Type B pancreatic cell (in vitro differentiated cells): Measurements from ENCODE around the gene GINS1. TPM values are rescaled to one million over a fixed set of nuclear protein-coding genes. Genes with fewer than 3 reads are reported as not detected.

Source experiments
- DNase-seq: peaks from one replicate; pipeline ENCODE4 v3.0.0; 2021; ENCODE audit warnings: mixed read lengths; ENCODE audit not compliant: unreplicated experiment; ENCODE audit errors: extremely low spot score
- H3K27ac Mint-ChIP-seq: 2 replicates; pipeline ENCODE4 v1.8.0; 2021; ENCODE audit warnings: mild to moderate bottlenecking, mixed read lengths
- H3K27me3 Mint-ChIP-seq: 2 replicates; pipeline ENCODE4 v1.8.0; 2021; ENCODE audit warnings: mixed read lengths
- H3K36me3 Mint-ChIP-seq: 2 replicates; pipeline ENCODE4 v1.8.0; 2021; ENCODE audit warnings: mixed read lengths
- H3K4me1 Mint-ChIP-seq: one replicate; pipeline ENCODE4 v1.8.0; 2021; ENCODE audit warnings: mixed read lengths; ENCODE audit not compliant: unreplicated experiment
- H3K4me3 Mint-ChIP-seq: 2 replicates; pipeline ENCODE4 v1.8.0; 2021; ENCODE audit warnings: mild to moderate bottlenecking, mixed read lengths
- H3K9me3 Mint-ChIP-seq: 2 replicates; pipeline ENCODE4 v1.8.0; 2021; ENCODE audit warnings: mixed read lengths
- total RNA-seq: library from RNA; stranded (reverse); gene quantifications from 2 replicates; pipeline ENCODE4 v1.2.1, GENCODE V29; 2021; ENCODE audit warnings: low replicate concordance
- TF ChIP-seq, protein P1 (sequence below): fragments of 200-600 bp; sonication (generic); conservative IDR thresholded peaks from 2 replicates; pipeline ENCODE4 v1.5.0; 2021; ENCODE audit warnings: antibody characterized with exemption, mild to moderate bottlenecking

GINS1 gene
- total RNA-seq, 1 donor from 2014 or later = 30.2 TPM

- H3K27ac Mint-ChIP-seq = peak overlapping the region; percentile 75
These were observed 24.6 kb upstream of the GINS1 start for GRCh38 chr20:25382704-25383370.

DNA sequence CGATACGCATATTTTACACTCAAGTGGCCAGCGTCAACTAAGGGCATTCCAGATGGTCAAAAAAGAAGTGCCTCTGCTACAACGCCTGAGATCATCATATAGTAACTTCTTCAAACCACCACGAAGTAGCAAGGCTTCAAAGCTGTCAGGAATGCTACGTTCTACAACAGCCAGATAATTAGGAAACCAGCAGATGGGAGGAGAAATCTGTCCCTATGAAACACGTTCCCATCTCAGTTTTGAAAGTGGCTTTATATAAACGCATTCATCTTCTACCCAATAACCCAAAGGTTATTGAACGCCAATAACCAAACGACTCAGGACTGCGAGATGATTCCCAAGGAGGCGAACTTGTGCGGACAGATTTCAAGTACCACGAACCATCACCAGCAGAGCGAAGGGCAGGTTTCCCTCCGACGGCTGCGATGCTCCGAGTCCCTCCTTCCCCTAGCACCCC lies 18.0 kb upstream of the GINS1 start:
- no peak for DNase-seq
- H3K27ac Mint-ChIP-seq = peak overlapping the region; percentile 89

More at GRCh38 chr20:25382704-25383370, 24.6 kb upstream of the GINS1 start:
- Mint-ChIP-seq H3K4me3 (peak overlapping the region; percentile 25), H3K9me3 (no peaks in the 10 kb centered on the region), H3K27me3 (no peaks in the 10 kb centered on the region), H3K36me3 (peaks cover 41% of the 10 kb centered on the region), H3K4me1 (peaks cover 21% of the 10 kb centered on the region)
- no peak for DNase-seq
- TF ChIP-seq, protein P1, sequence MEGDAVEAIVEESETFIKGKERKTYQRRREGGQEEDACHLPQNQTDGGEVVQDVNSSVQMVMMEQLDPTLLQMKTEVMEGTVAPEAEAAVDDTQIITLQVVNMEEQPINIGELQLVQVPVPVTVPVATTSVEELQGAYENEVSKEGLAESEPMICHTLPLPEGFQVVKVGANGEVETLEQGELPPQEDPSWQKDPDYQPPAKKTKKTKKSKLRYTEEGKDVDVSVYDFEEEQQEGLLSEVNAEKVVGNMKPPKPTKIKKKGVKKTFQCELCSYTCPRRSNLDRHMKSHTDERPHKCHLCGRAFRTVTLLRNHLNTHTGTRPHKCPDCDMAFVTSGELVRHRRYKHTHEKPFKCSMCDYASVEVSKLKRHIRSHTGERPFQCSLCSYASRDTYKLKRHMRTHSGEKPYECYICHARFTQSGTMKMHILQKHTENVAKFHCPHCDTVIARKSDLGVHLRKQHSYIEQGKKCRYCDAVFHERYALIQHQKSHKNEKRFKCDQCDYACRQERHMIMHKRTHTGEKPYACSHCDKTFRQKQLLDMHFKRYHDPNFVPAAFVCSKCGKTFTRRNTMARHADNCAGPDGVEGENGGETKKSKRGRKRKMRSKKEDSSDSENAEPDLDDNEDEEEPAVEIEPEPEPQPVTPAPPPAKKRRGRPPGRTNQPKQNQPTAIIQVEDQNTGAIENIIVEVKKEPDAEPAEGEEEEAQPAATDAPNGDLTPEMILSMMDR = no peak

DNA sequence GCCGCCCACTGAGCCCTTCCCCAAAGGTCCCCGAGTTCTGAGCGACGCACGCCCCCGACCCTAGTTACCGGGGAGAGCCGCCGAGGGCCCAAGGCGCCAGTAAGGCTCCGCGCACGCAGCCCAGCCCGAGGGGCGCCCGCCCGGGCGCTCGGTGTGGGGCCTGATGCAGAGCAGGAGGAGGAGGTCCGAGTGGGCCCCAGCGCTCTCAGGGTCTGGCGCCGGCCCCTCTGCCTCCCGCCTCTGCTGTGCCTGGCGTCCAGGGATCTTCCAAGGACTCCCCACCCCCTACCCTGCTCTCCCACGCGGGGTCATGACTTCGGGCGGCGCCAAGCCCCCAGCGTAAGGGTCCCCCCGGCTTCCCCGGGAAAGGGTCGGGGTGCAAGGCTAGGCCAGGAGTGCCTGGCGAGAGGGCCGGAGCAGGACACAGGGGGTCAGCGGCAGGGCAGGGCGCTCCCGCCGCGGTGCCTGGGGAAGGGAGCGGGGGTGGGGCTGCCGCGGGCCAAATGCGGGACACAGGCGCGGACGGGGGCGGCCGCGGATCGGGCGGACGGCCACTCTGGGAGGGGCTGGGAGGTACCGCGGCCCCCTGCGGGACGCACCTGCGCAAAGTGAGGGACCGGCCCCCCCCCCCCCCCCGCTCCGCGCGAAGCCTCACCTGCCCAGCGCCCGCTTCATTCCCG lies 17.5 kb upstream of the GINS1 start:
- H3K4me1 Mint-ChIP-seq = peaks cover 9% of the 10 kb centered on the region
- peak overlapping the region; percentile 89 for H3K27ac Mint-ChIP-seq
- H3K27me3 Mint-ChIP-seq = no peaks in the 10 kb centered on the region
- H3K4me3 Mint-ChIP-seq = peak overlapping the region; percentile 95
- peak; percentile 75 for DNase-seq
- H3K36me3 Mint-ChIP-seq = peaks cover 13% of the 10 kb centered on the region
- TF ChIP-seq, protein P1 = no peak
- H3K9me3 Mint-ChIP-seq = no peaks in the 10 kb centered on the region

More for the DNA sequence above, 18.0 kb upstream of the GINS1 start:
- Mint-ChIP-seq H3K4me3 (peak overlapping the region; percentile 95), H3K4me1 (peaks cover 14% of the 10 kb centered on the region), H3K9me3 (no peaks in the 10 kb centered on the region), H3K27me3 (no peaks in the 10 kb centered on the region), H3K36me3 (peaks cover 17% of the 10 kb centered on the region)
- TF ChIP-seq, protein P1 = no peak

DNA sequence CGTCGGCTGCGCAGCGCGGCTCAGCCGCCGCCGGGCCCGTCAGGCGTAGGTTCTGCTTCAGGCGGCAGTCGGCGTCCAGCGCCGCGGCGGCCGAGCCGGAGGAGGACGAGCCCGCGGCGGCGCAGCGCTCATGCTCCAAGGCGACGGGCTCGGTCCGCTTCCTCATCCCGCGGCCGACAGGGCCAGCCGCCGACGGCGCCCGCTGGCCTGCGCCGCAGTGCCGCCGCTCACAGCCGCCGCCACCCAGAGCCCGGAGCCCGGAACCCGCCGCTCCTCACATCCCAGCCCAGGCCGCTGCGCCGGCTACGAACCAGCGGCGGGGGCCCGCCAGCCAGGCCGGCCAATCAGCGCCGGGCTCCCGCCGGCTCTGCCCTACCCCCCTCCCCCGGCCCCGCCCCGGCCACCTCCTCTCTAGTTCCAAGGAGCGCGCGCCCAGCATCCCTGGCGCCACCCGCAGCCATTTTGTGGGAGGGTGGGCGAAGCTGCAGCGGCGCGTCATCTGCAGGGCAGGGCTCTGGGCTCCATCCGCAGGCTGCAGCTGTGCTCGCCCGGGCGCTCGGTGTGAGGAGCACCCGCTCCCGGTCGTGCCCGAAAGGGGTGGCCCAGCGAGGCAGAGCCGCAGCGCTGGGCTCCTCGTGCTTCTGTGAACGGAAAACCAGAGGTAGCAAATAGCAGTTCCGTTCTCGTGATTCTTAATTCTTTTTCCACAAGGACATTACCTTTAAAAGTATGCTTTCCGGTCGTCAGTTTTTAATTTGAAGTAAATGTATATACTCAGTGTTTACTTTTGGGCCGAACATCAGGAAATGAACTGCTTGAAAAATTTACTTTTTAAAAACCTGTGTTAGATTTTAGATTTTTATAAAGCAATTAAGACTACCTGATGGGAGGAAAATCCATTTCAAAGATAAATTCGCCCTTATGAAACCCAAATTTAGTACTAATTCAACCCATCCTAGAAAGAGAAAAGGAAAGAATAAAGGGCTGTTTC lies 16.6 kb upstream of the GINS1 start, which contains the start of gene ABHD12:
Gene ABHD12, minus strand, starts transcription at position 298 of the 991 bp plus-strand sequence. Its CDS starts 132 bp downstream, at position 166.
- peak within 1 kb of the TSS; percentile 92 for H3K27ac Mint-ChIP-seq
- peak; percentile 96 for DNase-seq
- no peaks in the 10 kb centered on the region for H3K9me3 Mint-ChIP-seq
- H3K4me1 Mint-ChIP-seq = peaks cover 9% of the 10 kb centered on the region
- H3K36me3 Mint-ChIP-seq = peaks cover 13% of the 10 kb centered on the region
- peak within 1 kb of the TSS; percentile 95 for H3K4me3 Mint-ChIP-seq
- TF ChIP-seq, protein P1 = no peak
- no peaks in the 10 kb centered on the region for H3K27me3 Mint-ChIP-seq

GRCh38 chr20:25394276-25394675 lies 13.2 kb upstream of the GINS1 start:
- H3K36me3 Mint-ChIP-seq = peaks cover 1% of the 10 kb centered on the region
- H3K9me3 Mint-ChIP-seq = no peaks in the 10 kb centered on the region
- H3K27me3 Mint-ChIP-seq = no peaks in the 10 kb centered on the region
- peaks cover 21% of the 10 kb centered on the region for H3K4me1 Mint-ChIP-seq
- TF ChIP-seq, protein P1 = no peak
- H3K4me3 Mint-ChIP-seq = no peak overlapping the region
- DNase-seq = no peak
- no peak overlapping the region for H3K27ac Mint-ChIP-seq
